Cardiac fibroblast (primary cell): ENCODE data around the gene TSNAX.

Source experiments
- DNase-seq, 2 donors: peaks; one replicate each; pipeline versions ENCODE4 v3.0.0 to v3.0.0-alpha.2; 2010; ENCODE audit warnings: low read depth in 2 of 2
- H3K4me3 ChIP-seq, 2 donors: replicated peaks in 1 of 2; 1 replicate in 1 of 2; 2 replicates in 1 of 2; pipeline ENCODE4 v1.5.1; 2011; ENCODE audit warnings: low read depth in 2 of 2, low read length in 2 of 2, mild to moderate bottlenecking in 2 of 2, moderate library complexity in 1 of 2
- TF ChIP-seq, protein P1 (sequence below): IDR thresholded peaks from one replicate; pipeline ENCODE4 v1.5.1; 2011; ENCODE audit warnings: low read depth, mild to moderate bottlenecking, low read length, inconsistent platforms

The TSNAX gene

GRCh38 chr1:231594123-231594522 is 65.7 kb downstream of the TSNAX start:
- no peak for DNase-seq
- TF ChIP-seq, protein P1, sequence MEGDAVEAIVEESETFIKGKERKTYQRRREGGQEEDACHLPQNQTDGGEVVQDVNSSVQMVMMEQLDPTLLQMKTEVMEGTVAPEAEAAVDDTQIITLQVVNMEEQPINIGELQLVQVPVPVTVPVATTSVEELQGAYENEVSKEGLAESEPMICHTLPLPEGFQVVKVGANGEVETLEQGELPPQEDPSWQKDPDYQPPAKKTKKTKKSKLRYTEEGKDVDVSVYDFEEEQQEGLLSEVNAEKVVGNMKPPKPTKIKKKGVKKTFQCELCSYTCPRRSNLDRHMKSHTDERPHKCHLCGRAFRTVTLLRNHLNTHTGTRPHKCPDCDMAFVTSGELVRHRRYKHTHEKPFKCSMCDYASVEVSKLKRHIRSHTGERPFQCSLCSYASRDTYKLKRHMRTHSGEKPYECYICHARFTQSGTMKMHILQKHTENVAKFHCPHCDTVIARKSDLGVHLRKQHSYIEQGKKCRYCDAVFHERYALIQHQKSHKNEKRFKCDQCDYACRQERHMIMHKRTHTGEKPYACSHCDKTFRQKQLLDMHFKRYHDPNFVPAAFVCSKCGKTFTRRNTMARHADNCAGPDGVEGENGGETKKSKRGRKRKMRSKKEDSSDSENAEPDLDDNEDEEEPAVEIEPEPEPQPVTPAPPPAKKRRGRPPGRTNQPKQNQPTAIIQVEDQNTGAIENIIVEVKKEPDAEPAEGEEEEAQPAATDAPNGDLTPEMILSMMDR: no peak
- no peak overlapping the region for H3K4me3 ChIP-seq

DNA sequence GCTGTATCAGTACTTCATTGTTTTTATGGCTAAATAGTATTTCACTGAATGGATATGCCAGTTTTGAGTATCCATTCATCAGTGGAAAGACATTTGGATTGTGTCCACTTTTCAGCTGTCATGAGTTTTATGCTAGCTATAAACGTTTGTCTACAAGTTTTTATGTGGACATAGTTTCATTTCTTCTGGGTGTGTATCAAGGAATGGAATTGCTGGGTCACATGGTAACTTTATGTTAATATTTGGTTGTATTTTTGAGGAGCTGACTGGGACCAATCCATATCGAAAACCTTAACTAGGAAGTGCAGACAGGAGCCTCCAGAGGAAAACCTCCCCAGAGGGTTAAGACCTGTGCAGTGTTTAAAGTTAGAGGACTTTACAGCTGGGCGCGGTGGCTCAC is 66.3 kb downstream of the TSNAX start:
- TF ChIP-seq, protein P1: no peak
- no peak overlapping the region for H3K4me3 ChIP-seq
- no peak for DNase-seq

DNA sequence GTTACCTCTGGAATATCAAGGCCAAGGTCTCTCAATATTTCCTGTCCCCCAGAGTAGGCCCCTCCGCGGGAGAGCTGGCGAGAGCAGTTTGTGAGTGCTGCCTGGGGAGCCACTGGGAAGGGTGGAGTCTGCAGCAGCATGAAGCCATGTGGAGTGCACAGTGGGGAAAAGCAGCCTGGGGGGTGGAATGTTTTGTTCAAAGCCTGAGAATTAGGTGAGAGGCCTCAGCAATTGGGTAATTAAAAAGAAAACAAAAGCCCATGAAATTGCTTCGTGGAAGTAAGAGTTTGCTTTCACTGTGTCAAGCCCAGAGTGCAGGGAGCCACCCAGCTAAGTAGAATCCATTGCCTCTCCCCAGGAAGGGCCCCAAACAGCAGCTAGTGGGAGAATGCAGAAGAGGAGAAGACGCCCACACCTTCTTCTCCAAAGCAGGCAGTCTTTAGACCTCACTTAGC is 67.9 kb downstream of the TSNAX start:
- TF ChIP-seq, protein P1: no peak
- H3K4me3 ChIP-seq: no peak overlapping the region
- DNase-seq: peak; percentile 20 to 58

GRCh38 chr1:231597971-231598370 is 69.5 kb downstream of the TSNAX start:
- no peak overlapping the region for H3K4me3 ChIP-seq
- no peak for DNase-seq
- TF ChIP-seq, protein P1: no peak

DNA sequence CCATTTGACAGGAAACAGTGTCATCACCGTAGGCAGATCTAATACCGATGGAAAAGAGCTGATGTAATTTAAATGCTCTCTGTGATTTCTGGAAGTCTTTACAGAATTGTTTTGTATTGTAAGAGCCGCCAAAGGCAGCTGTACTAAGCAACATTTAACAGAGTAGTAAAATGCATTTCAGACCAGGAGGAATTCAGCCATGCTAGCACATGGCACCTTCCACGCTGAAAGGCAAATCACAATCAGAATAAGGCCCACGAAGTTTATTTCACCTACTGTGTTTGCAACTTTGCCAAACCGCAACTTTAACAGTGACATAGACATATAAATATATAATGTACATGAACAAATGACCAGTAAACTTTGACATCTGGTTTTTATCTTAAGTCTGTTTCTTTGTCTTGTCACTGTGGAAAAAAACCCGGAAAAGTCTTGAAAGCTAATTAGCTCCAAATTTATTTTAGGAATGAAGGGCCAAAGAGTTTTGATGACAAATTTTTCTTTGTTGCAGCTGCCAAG is 72.0 kb downstream of the TSNAX start:
- TF ChIP-seq, protein P1: no peak
- peak; percentile 33 to 36 for DNase-seq
- H3K4me3 ChIP-seq: no peak overlapping the region

- TF ChIP-seq, protein P1: no peak
- peak in 1 of 2 donors; percentile 24 for DNase-seq
Observed at GRCh38 chr1:231601824-231602672, 73.6 kb downstream of the TSNAX start.

More at GRCh38 chr1:231601824-231602672, 73.6 kb downstream of the TSNAX start:
- no peak overlapping the region for H3K4me3 ChIP-seq
